ENCODE data around the gene ACTR1A.
"Not testable (repeated sequence)": the region's sequence is repeated elsewhere in the genome, so short reads cannot be mapped to it uniquely, and the experiment has no call there.

Gene ACTR1A

DNA sequence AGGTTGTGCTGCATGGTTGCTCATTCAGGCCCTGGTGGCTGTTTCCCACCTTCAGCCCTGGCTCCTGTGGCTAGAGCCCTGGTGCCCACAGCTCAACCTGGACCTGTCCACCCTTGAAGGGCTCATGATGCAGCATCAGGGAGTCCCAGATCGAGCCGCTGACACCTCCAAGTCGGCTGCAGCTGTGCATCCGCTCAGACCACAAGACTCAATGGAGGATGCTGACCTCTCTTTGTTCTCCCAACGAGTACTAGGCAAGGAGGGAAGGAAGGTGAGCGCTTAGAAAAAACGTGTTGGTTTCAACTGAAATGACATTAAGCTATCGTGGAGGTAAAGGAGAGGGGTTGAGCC is 41.7 kb downstream of the ACTR1A start:
- DNase-seq (ENCODE audit: low read depth): no peak
- TF ChIP-seq, protein P1, sequence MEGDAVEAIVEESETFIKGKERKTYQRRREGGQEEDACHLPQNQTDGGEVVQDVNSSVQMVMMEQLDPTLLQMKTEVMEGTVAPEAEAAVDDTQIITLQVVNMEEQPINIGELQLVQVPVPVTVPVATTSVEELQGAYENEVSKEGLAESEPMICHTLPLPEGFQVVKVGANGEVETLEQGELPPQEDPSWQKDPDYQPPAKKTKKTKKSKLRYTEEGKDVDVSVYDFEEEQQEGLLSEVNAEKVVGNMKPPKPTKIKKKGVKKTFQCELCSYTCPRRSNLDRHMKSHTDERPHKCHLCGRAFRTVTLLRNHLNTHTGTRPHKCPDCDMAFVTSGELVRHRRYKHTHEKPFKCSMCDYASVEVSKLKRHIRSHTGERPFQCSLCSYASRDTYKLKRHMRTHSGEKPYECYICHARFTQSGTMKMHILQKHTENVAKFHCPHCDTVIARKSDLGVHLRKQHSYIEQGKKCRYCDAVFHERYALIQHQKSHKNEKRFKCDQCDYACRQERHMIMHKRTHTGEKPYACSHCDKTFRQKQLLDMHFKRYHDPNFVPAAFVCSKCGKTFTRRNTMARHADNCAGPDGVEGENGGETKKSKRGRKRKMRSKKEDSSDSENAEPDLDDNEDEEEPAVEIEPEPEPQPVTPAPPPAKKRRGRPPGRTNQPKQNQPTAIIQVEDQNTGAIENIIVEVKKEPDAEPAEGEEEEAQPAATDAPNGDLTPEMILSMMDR (conservative IDR thresholded peaks at IDR 0.05; ENCODE audit: control insufficient read depth, insufficient read depth, low read depth, low read length): no peak
- H3K4me3 ChIP-seq (ENCODE audit: control insufficient read depth, low read depth, low read length): peak overlapping the region; percentile 55

DNA sequence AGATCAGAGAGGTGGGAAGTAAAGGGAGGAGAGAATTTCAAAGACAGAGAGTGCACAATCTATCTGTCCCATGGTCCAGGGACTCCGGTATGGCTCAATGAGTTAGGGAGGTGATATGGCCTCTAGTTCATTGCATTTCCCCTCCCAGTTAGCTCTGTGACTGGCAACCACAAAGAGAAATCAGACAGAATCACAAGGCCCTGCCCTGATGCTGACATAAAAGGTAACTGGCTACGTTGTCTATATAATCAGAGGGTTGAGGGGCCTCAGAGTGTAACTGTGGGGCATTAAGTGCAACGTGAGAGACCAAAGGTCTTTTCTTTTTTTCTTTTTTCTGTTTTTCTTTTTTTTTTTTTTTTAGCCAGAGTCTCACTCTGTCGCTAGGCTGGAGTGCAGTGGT is 43.9 kb downstream of the ACTR1A start:
- no peak for DNase-seq (ENCODE audit: low read depth)
- TF ChIP-seq, protein P1 (conservative IDR thresholded peaks at IDR 0.05; ENCODE audit: control insufficient read depth, insufficient read depth, low read depth, low read length): no peak
- no peak overlapping the region for H3K4me3 ChIP-seq (ENCODE audit: control insufficient read depth, low read depth, low read length)

DNA sequence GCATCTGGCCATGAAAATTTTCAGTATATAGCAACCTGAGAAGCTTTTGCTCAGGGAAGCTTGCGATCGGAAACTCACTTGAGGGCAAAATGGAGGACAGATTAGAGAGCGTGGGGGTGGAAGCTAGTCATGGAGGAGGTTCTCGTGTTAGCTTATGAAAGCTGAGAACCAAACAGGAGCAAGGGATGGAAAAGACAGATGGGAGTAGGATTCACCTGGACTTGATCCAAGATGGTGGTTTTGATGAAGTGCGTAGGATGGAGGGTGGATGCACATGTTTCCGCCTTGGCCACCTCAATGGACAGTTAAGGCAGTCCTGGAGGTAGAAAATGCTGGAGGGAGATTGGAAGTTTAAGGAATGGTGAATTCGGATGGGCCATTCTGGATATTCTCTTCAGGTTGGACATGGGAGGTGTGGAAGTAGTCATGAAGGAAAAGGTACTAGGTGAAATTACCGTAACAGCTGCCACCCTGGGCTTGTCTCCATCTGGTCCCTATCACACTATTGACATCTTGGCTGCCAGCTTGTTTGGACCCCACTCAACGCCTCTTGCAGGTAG is 44.8 kb downstream of the ACTR1A start:
- TF ChIP-seq, protein P1 (conservative IDR thresholded peaks at IDR 0.05; ENCODE audit: control insufficient read depth, insufficient read depth, low read depth, low read length): no peak
- H3K4me3 ChIP-seq (ENCODE audit: control insufficient read depth, low read depth, low read length): no peak overlapping the region

DNA sequence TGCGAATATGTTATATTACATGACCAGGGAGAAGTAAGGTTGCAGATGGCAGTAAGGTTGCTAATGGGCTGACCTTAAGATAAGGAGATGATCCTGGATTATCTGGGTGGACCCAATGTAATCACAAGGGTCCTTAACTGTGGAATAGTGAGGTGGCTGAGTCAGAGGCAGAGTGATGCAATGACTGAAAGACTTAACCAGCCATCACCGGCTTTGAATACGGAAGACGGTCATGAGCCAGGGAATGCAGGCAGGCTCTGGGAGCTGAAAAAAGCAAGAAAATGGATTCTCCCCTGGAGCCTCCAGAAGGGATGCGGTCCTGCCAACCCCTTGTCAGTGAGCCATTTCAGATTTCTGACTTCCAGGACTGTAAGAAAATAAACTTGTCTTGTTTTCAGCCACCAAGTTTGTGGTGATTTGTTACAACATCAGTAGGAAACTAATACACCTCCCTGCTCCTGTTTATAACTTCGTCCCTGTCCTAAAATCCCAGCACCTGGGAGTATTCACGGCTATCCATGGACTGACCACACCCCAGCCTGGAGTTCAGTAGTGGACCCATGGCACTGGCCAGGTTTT is 46.5 kb downstream of the ACTR1A start:
- TF ChIP-seq, protein P1 (conservative IDR thresholded peaks at IDR 0.05; ENCODE audit: control insufficient read depth, insufficient read depth, low read depth, low read length): no peak
- no peak overlapping the region for H3K4me3 ChIP-seq (ENCODE audit: control insufficient read depth, low read depth, low read length)
- DNase-seq (ENCODE audit: low read depth): peak; percentile 91

More for the DNA sequence above, 44.8 kb downstream of the ACTR1A start:
- peak; percentile 93 for DNase-seq (ENCODE audit: low read depth)

DNA sequence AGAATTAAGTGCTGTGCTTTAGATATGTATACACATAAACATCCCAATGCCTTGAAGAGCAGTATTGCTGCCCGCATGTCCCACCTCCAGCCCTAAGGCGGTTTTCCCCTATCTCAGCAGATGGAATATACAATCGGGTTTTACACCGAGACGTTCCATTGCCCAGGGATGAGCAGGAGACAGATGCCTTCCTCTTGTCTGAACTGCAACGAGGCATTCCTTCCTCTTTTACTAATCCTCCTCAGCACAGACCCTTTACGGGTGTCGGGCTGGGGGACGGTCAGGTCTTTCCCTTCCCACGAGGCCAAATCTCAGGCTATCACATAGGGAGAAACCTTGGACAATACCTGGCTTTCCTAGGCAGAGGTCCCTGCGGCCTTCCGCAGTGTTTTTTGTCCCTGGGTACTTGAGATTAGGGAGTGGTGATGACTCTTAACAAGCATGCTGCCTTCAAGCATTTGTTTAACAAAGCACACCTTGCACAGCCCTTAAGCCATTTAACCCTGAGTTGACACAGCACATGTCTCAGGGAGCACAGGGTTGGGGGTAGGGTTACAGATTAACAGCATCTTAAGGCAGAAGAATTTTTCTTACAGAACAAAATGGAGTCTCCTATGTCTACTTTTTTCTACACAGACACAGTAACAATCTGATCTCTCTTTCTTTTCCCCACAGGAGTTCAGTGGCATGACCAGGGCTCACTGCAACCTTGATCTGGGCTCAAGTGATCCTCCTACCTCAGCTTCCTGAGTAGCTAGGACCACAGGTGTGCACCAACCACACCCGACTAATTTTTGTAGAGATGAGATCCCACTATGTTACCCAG is 47.6 kb downstream of the ACTR1A start:
- DNase-seq (ENCODE audit: low read depth); H3K4me3 ChIP-seq (ENCODE audit: control insufficient read depth, low read depth, low read length): not testable (repeated sequence)

DNA sequence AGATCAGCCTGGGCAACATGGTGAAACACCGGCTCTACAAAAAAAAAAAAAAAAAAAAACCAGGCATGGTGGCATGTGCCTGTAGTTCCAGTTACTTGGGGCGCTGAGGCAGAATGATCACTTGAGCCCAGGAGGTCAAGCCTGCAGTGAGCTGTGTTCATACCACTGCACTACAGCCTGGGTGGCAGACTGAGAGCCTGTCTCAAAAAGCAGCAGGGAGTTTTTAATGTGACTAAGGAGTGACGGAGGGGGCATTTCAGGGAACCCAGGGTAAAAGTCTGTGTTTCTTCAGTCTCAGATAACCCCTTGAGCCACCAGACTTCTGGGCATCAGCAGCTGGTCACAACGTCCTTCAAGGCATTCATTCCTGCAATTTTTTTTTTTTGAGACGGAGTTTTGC is 49.0 kb downstream of the ACTR1A start:
- DNase-seq (ENCODE audit: low read depth): no peak
- TF ChIP-seq, protein P1 (conservative IDR thresholded peaks at IDR 0.05; ENCODE audit: control insufficient read depth, insufficient read depth, low read depth, low read length): no peak
- no peak overlapping the region for H3K4me3 ChIP-seq (ENCODE audit: control insufficient read depth, low read depth, low read length)

DNA sequence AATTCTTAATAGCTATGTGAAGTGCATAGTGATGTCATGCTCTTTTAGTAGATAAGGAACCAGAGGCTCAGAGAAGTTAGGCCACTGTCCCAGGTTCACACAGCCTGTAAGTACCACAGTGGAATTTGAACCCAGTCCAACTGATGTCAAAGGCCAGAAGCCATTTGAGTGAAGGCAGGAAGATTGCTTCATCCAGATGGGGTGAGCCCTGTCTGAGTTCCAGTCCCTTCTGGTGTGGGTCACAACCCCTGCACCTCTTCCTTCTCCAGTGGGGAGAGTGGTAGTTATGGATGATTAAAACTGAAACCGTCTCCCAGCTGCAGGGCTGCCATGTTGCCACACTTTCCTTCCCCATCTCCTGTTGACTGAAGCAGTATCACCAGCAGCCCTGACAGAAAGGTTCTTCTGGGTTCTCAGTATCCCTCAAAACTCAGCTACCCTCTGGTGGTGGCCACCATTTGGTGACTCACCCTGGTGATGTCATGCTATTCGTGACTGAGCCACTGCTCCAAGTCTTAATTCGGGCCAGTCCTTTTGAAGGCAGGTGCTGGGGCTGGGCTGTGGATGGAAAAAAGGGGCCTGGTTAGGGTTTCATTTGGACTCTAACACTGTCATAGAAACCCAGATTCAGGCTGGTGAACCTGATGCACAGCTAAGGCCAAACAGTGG is 49.7 kb downstream of the ACTR1A start:
- peak; percentile 90 for DNase-seq (ENCODE audit: low read depth)
- TF ChIP-seq, protein P1 (conservative IDR thresholded peaks at IDR 0.05; ENCODE audit: control insufficient read depth, insufficient read depth, low read depth, low read length): no peak
- no peak overlapping the region for H3K4me3 ChIP-seq (ENCODE audit: control insufficient read depth, low read depth, low read length)

All from fibroblast of mammary gland (primary cell).